ENCODE results near the gene TPRN.

The TPRN gene

GRCh38 chr9:137198051-137198901, 2.3 kb downstream of the TPRN start:
- H3K27ac ChIP-seq, result peak overlapping the region; percentile 83
- TF ChIP-seq ZFX (IDR thresholded peaks at IDR 0.05; ENCODE audit: borderline replicate concordance) (no peak), CTCF (IDR thresholded peaks at IDR 0.05) (no peak)

- TF ChIP-seq CTCF (IDR thresholded peaks at IDR 0.05) (no peak), ZFX (IDR thresholded peaks at IDR 0.05; ENCODE audit: borderline replicate concordance) (no peak)
- peak overlapping the region; percentile 32; the same call in 1 of the 2 replicates for H3K27ac ChIP-seq
Measured at GRCh38 chr9:137195525-137196220, 4.9 kb downstream of the TPRN start.

- peak overlapping the region; percentile 32; the same call in 1 of the 2 replicates for H3K27ac ChIP-seq
- no peak for TF ChIP-seq CTCF (IDR thresholded peaks at IDR 0.05)
- TF ChIP-seq ZFX (IDR thresholded peaks at IDR 0.05; ENCODE audit: borderline replicate concordance), result no peak
Measured at GRCh38 chr9:137194909-137195308, 5.6 kb downstream of the TPRN start.

GRCh38 chr9:137194388-137194787, 6.2 kb downstream of the TPRN start:
- H3K27ac ChIP-seq, result 0 out of 2 replicates have a peak overlapping the region, but pooled peaks have one; percentile 32
- TF ChIP-seq CTCF (IDR thresholded peaks at IDR 0.05) (no peak), ZFX (IDR thresholded peaks at IDR 0.05; ENCODE audit: borderline replicate concordance) (no peak)

GRCh38 chr9:137193771-137194170, 6.8 kb downstream of the TPRN start:
- TF ChIP-seq ZFX (IDR thresholded peaks at IDR 0.05; ENCODE audit: borderline replicate concordance), result no peak
- TF ChIP-seq CTCF (IDR thresholded peaks at IDR 0.05), result no peak
- peak overlapping the region; percentile 32; the same call in 1 of the 2 replicates for H3K27ac ChIP-seq

GRCh38 chr9:137192859-137193258, 7.7 kb downstream of the TPRN start:
- H3K27ac ChIP-seq, result peak overlapping the region; percentile 32; the same call in 1 of the 2 replicates

More at GRCh38 chr9:137192859-137193258, 7.7 kb downstream of the TPRN start:
- TF ChIP-seq CTCF (IDR thresholded peaks at IDR 0.05), result no peak
- TF ChIP-seq ZFX (IDR thresholded peaks at IDR 0.05; ENCODE audit: borderline replicate concordance), result no peak

Data from 22Rv1 (cell line).